HG03103 (cell line): ENCODE data around the gene ZFP69.

ENCODE experiments used
- ATAC-seq: cut with Tn5 transposase; IDR thresholded peaks from one replicate; pipeline ENCODE4 v1.9.1; 2021; ENCODE audit warnings: low read depth; ENCODE audit not compliant: unreplicated experiment

The ZFP69 gene

DNA sequence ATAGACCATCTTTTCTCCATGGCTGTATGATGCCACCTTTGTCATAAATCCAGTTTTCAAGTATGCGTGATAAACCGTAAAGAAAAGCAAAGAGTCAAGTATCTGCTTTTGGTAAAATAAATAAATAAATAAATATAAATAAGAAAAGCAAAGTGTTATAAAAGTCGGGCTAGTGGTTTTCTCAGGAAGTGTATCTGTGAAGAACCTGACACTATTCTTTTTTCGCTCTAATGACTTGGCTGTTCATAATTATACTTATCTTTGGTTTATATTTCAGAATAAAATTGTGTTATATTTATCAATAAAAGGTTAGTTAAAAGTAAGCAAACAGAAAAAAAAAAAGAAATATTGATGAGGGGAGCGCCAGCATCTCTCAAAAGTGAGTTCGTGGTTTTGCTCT, 30.9 kb downstream of the ZFP69 start:
- ATAC-seq, result no peak

GRCh38 chr1:40508375-40509341, 31.6 kb downstream of the ZFP69 start, which contains the start of gene EXO5:
Gene EXO5, plus strand, starts transcription at chr1:40508767. Its CDS starts 5,778 bp downstream, at chr1:40514545.
- peak; percentile 87 for ATAC-seq

DNA sequence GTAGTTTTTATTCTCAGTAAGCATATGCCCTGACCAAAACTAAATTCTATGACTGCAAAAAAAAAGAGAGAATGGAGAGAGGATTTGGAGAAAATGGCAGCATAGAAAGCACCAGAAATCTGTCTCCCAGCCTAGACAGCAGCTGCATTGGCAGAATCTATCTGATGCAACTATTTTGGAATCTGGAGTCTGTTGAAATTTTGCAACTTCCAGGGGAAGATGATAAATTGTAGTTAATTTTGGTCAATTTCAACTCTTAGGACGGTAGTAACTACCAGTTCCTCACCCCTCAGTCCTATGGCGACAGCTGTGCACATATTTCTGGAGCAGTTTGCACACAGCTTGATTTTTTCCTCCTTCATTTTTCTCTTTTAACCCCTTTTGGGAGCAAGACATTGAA, 42.4 kb downstream of the ZFP69 start:
- no peak for ATAC-seq

DNA sequence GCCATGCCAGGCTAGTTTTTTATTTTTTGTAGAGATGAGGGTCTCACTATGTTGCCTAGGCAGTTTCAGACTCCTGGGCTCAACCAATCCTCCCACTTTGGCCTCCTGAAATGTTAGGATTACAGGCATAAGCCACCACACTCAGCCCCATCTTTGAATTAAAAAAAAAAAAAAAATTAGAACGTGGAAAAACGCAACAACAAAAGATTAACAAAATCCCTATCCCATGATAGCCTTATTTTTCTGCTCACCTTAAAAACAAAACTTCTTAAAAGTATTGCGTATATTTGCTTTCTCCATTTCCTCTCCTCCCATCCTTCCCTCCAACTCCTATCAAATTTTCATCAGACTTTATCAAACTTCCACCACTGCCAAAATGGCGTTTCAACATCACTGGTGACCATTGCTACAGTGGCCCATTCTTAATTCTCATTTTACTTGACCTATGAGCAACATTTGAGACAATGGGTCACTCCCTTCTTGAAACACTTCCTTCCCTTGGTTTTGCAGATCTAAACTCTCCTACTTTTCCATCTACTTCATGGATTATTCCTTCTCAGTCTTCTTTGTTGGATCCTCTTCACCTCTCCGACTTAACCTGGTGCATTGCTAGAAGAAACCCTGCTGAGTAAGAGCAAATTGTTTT, 53.8 kb downstream of the ZFP69 start:
- ATAC-seq, result no peak

DNA sequence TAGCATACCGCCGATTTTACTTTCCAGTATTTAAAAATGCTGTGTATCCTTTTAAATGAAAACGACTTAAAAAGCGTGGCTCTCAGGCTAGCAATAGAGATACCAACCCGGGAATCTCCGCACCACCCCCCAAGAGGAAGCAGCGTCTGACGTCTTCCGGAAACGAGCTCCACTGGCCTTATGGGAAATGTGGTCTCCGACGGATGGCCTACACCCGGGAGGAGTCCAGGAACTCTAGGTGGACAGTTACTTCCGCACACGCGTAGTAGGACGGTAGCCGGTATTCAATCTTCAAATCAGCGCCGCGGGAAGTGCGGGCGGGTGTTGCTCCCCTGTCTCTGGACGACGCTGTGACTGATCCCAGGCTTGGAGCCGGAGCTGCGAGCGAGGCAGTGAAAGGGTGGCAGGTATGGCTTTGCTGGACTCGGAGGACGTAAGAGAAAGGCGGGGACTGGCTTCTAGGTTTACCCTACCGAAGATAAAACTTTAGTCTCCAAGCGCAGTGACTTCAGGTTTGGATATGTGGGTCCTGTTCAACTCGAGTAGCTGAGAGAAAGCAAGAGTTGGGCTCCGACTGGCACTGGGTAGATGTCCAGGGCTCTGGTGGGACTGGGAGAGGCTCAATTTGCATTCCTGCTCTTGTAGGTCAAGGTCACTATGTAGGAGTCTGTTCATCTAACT, 54.4 kb downstream of the ZFP69 start, which contains the start of gene ZNF684:
ZNF684 (plus strand) TSS at position 257 of the 681 bp plus-strand sequence. CDS start 1,530 bp downstream, outside the sequence.
- ATAC-seq, result peak; percentile 91

- no peak for ATAC-seq
These were observed 54.9 kb downstream of the ZFP69 start for GRCh38 chr1:40532062-40532389.

DNA sequence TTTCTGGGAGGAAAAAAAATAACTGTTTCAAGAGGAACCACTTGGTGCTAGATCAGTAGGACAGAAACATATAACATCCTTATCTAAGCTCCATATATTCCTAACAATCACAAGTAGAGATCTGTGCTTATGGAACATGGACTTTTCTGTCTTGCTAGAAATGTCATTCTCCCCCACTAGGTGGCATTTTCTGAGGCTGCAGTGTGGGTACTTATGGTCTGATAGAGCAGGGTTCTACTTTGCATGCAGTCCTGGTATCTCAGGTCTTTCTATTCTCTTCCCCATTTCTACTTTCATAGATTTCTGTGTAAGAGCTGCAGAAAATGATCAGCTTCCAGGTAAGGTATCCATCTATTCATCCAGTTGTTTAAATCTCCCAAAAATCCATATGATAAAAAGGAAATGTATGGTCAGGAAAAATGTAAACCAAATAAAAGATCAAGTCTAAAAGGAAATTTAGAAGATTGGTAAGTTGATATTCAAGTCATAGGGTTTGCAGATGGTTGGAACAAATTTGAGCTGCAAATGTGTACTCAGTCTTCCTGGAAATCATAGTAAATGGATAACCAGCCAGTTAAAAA, 55.8 kb downstream of the ZFP69 start:
- ATAC-seq, result no peak

DNA sequence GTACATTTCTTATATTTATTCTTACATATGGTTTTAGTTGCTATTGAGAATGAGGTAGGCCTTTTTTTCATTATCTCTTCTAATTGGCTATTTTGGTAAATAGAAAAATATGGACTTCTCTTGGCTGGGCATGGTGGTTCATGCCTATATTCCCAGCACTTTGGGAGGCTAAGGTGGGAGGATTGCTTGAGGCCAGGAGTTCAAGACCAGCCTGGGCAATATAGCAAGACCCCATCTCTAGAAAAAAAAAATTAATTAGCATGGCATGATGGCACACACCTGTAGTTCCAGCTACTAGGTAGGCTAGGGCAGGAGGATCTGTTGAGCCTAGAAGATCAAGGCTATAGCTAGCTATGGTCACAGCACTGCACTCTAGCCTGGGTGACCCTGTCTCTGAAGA, 57.5 kb downstream of the ZFP69 start:
- ATAC-seq, result no peak

DNA sequence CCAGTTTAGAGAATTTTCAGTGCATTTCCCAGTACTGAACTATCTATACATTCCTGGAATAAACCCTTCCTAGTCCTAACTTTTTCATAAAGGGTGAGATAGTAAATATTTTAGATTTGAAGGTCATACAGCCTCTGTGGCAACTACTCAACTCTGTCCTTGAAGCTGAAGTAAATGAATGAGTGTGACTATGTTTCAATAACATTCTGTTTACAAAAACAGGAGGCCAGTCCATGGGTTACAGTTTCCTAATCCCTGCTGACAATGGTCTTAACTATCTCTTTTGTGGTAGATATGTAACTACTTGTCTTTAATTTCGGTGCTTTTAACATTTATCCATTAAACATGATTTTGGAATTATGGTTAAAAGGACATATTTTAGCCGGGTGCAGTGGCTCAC, 58.6 kb downstream of the ZFP69 start:
- no peak for ATAC-seq

- ATAC-seq, result no peak
These were observed 62.2 kb downstream of the ZFP69 start for GRCh38 chr1:40539338-40539737.
